Measurements from ENCODE around the gene CACNA1B.

DNA sequence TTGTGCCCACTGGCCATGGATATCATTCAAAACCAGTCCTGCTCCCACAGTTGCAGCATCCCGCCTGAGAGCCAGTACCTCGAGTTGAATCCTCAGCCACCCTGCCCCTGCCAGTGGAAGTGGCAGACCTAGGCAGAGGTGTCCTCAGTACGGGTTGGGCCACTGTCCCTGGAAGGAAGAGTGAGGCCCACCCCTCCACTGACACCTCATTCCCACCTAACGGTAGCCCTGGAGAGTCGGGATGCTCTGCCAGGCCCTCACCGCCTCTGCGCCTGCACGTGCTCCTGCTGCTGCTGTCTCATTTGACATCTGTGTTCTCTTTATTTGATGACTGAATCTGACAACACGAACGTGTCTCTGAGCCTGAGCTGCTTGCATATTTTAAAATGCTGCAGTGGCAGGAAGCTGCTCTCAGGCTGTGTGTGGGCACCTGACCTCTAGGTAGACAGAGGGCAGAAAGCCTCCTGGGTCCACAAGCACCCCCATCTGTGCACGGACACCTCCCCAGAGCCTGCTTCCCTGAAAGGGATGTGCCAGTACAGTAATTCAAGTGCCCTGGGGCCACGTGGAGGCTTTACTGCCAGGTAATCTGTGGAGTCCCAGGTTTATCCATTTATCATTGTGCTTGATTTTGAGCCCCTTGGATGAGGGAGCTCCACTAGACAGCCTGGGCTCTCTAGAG, 194.7 kb downstream of the CACNA1B start:
- TF ChIP-seq, protein P1, sequence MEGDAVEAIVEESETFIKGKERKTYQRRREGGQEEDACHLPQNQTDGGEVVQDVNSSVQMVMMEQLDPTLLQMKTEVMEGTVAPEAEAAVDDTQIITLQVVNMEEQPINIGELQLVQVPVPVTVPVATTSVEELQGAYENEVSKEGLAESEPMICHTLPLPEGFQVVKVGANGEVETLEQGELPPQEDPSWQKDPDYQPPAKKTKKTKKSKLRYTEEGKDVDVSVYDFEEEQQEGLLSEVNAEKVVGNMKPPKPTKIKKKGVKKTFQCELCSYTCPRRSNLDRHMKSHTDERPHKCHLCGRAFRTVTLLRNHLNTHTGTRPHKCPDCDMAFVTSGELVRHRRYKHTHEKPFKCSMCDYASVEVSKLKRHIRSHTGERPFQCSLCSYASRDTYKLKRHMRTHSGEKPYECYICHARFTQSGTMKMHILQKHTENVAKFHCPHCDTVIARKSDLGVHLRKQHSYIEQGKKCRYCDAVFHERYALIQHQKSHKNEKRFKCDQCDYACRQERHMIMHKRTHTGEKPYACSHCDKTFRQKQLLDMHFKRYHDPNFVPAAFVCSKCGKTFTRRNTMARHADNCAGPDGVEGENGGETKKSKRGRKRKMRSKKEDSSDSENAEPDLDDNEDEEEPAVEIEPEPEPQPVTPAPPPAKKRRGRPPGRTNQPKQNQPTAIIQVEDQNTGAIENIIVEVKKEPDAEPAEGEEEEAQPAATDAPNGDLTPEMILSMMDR (IDR thresholded peaks at IDR 0.05 in 8 of 11, conservative IDR thresholded peaks at IDR 0.05 in 3 of 11): no peak
- TF ChIP-seq POLR2AphosphoS5 (IDR thresholded peaks at IDR 0.05): no peak

Measured in spleen (tissue), 7 donors.